Measurements from ENCODE around the gene COQ2. TPM values are rescaled to one million over a fixed set of nuclear protein-coding genes. Genes with fewer than 3 reads are reported as not detected.
"Not testable (repeated sequence)": the region's sequence is repeated elsewhere in the genome, so short reads cannot be mapped to it uniquely, and the experiment has no call there.

The COQ2 gene
- total and polyA plus RNA-seq, 9 donors = 8.4 to 18.1 (median 9.5) TPM

DNA sequence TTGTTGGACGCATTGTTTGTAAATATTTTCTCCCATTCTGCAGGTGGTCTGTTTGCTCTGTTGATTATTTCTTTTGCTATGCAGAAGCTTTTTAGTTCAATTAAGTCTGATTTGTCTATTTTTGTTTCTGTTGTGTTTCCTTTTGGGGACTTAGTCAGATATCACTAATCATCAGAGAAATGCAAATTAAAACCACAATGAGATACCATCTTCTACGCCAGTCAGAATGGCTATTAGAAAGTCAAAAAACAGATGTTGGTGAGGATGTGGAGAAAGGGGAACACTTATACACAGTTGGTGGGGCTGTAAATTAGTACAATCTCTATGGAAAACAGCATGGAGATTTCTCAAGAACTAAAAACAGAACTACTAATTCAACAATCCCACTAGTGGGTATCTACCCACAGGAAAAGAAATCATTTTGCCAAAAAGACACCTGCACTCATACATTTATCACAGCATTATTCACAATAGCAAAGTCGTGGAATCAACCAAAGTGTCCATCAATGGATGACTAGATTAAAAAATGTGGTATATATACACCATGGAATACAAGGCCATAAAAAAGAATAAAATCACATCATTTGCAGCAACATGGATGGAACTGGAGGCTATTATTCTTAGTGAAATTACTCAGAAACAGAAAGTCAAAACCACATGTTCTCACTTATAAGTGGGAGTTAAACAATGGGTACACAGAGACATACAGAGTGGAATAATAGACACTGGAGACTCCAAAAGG, 8.1 kb downstream of the COQ2 start:
- TF ChIP-seq EP300 (IDR thresholded peaks at IDR 0.05) (no peak), POLR2A (IDR thresholded peaks at IDR 0.05) (no peak)
- TF ChIP-seq, protein P1, sequence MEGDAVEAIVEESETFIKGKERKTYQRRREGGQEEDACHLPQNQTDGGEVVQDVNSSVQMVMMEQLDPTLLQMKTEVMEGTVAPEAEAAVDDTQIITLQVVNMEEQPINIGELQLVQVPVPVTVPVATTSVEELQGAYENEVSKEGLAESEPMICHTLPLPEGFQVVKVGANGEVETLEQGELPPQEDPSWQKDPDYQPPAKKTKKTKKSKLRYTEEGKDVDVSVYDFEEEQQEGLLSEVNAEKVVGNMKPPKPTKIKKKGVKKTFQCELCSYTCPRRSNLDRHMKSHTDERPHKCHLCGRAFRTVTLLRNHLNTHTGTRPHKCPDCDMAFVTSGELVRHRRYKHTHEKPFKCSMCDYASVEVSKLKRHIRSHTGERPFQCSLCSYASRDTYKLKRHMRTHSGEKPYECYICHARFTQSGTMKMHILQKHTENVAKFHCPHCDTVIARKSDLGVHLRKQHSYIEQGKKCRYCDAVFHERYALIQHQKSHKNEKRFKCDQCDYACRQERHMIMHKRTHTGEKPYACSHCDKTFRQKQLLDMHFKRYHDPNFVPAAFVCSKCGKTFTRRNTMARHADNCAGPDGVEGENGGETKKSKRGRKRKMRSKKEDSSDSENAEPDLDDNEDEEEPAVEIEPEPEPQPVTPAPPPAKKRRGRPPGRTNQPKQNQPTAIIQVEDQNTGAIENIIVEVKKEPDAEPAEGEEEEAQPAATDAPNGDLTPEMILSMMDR (IDR thresholded peaks at IDR 0.05) = no peak
- intact Hi-C loops (cut with DNase I) = loop anchor here in 1 of 4 donors (10.0 kb wide), 1 partner anchor 192 kb away; no protein-coding TSS in a partner anchor
- no peak overlapping the region for H3K4me3 ChIP-seq
- H3K36me3 ChIP-seq = no peaks in the 10 kb centered on the region
- H3K4me1 ChIP-seq (ENCODE audit: insufficient read depth) = no peaks in the 10 kb centered on the region
- WGBS, 3 donors = 91 to 95% (median 91%) methylated on average over 3 of the region's 3 CpGs
- H3K27me3 ChIP-seq = no peaks in the 10 kb centered on the region
- H3K27ac ChIP-seq = no peak overlapping the region
- H3K9me3 ChIP-seq = no peaks in the 10 kb centered on the region
- no peak for DNase-seq

- not testable (repeated sequence) for H3K36me3 ChIP-seq; H3K4me1 ChIP-seq (ENCODE audit: insufficient read depth); H3K27me3 ChIP-seq; H3K4me3 ChIP-seq; H3K9me3 ChIP-seq; H3K27ac ChIP-seq; DNase-seq
- intact Hi-C loops (cut with DNase I) = loop anchor here in 1 of 4 donors (10.0 kb wide), 1 partner anchor 189 kb away; no protein-coding TSS in a partner anchor
- WGBS, 3 donors = 96 to 99% (median 96%) methylated on average over 3 of the region's 3 CpGs
Measured at GRCh38 chr4:83273926-83274325, 10.7 kb downstream of the COQ2 start.

DNA sequence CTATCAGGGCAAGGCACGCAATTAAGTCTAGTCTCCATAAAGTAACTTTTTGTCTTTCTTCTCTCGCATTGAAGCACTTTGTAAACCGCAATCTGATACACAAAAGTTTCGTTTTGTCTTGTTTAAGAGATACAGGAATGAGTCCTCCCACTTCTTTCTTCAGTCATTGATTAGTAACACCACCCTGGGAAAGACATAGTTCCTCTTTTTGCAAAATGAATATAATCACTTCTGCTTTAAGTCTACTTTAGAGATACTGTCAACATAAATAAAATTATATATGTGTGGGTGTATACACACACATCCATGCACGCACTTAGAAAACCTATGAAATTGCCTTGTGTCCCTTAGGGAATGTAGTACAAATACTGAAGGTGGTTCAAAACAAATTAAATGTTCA, 11.7 kb downstream of the COQ2 start:
- H3K4me3 ChIP-seq = no peak overlapping the region
- H3K4me1 ChIP-seq (ENCODE audit: insufficient read depth) = no peaks in the 10 kb centered on the region
- TF ChIP-seq, protein P1 (IDR thresholded peaks at IDR 0.05) = no peak
- TF ChIP-seq POLR2A (IDR thresholded peaks at IDR 0.05) = no peak
- no peak for TF ChIP-seq EP300 (IDR thresholded peaks at IDR 0.05)
- DNase-seq = no peak
- 92 to 95% (median 93%) methylated on average over 5 of the region's 5 CpGs for WGBS, 3 donors
- no peak overlapping the region for H3K27ac ChIP-seq
- H3K36me3 ChIP-seq = no peaks in the 10 kb centered on the region
- intact Hi-C loops (cut with DNase I) = loop anchor here in 1 of 4 donors (10.0 kb wide), 1 partner anchor 188 kb away; no protein-coding TSS in a partner anchor
- no peaks in the 10 kb centered on the region for H3K9me3 ChIP-seq
- H3K27me3 ChIP-seq = no peaks in the 10 kb centered on the region

- Histone ChIP-seq H3K27me3 (no peaks in the 10 kb centered on the region), H3K9me3 (no peaks in the 10 kb centered on the region), H3K27ac (no peak overlapping the region), H3K4me1 (ENCODE audit: insufficient read depth) (peaks cover 6% of the 10 kb centered on the region), H3K36me3 (no peaks in the 10 kb centered on the region), H3K4me3 (no peak overlapping the region)
- 89 to 93% (median 91%) methylated on average over 1 of the region's 1 CpG for WGBS, 3 donors
- TF ChIP-seq POLR2A (IDR thresholded peaks at IDR 0.05) = no peak
- TF ChIP-seq, protein P1 (IDR thresholded peaks at IDR 0.05) = no peak
- no peak for TF ChIP-seq EP300 (IDR thresholded peaks at IDR 0.05)
- intact Hi-C loops (cut with DNase I) = loop anchor here in 2 of 4 donors (10.0 kb wide), 3 partner anchors 194 to 814 kb away; no protein-coding TSS in a partner anchor
- DNase-seq = no peak
Measured at GRCh38 chr4:83269256-83269655, 15.3 kb downstream of the COQ2 start.

- DNase-seq = no peak
- Histone ChIP-seq H3K9me3 (no peaks in the 10 kb centered on the region), H3K4me3 (no peak overlapping the region), H3K36me3 (no peaks in the 10 kb centered on the region), H3K27me3 (no peaks in the 10 kb centered on the region), H3K4me1 (ENCODE audit: insufficient read depth) (peaks cover 6% of the 10 kb centered on the region), H3K27ac (no peak overlapping the region)
- TF ChIP-seq, protein P1 (IDR thresholded peaks at IDR 0.05) = no peak
- no peak for TF ChIP-seq EP300 (IDR thresholded peaks at IDR 0.05)
- TF ChIP-seq POLR2A (IDR thresholded peaks at IDR 0.05) = no peak
- 48 to 49% (median 49%) methylated on average over 2 of the region's 2 CpGs for whole genome bisulfite sequencing, 3 donors
- intact Hi-C loops (cut with DNase I) = loop anchor here in 2 of 4 donors (10.0 kb wide), 3 partner anchors 194 to 814 kb away; no protein-coding TSS in a partner anchor
Measured at GRCh38 chr4:83268491-83268890, 16.1 kb downstream of the COQ2 start.

Measured in ovary (tissue), 9 donors.